HG03565 (cell line): ENCODE data around the gene DEFB131A.
"Not testable (repeated sequence)": the region's sequence is repeated elsewhere in the genome, so short reads cannot be mapped to it uniquely, and the experiment has no call there.

Experiments
- ATAC-seq: cut with Tn5 transposase; IDR thresholded peaks from one replicate; pipeline ENCODE4 v1.9.1; 2021; ENCODE audit warnings: mild to moderate bottlenecking, moderate library complexity; ENCODE audit not compliant: unreplicated experiment

The DEFB131A gene

GRCh38 chr4:9494256-9495035 lies 50.2 kb downstream of the DEFB131A start:
- not testable (repeated sequence) for ATAC-seq

- not testable (repeated sequence) for ATAC-seq
Observed at GRCh38 chr4:9495443-9495842, 51.2 kb downstream of the DEFB131A start.

- ATAC-seq: not testable (repeated sequence)
Observed at GRCh38 chr4:9497575-9498467, 53.6 kb downstream of the DEFB131A start.

- not testable (repeated sequence) for ATAC-seq
Observed at GRCh38 chr4:9498468-9499040, 54.3 kb downstream of the DEFB131A start.

- not testable (repeated sequence) for ATAC-seq
Observed at GRCh38 chr4:9499974-9500487, 55.8 kb downstream of the DEFB131A start.
